NT2/D1 (cell line): Measurements from ENCODE around the gene SEC31B.

ENCODE experiments used
- SUZ12 ChIP-seq: IDR thresholded peaks from 2 replicates; pipeline ENCODE4 v1.6.1; 2011; ENCODE audit not compliant: insufficient read length, insufficient read depth; ENCODE audit errors: extremely low read depth
- YY1 ChIP-seq: IDR thresholded peaks from 2 replicates; pipeline ENCODE4 v1.6.1; 2011; ENCODE audit not compliant: insufficient read length, insufficient read depth
- ZNF274 ChIP-seq: IDR thresholded peaks from 2 replicates; pipeline ENCODE4 v1.6.1; 2011; ENCODE audit warnings: mild to moderate bottlenecking, low read depth, low read length

DNA sequence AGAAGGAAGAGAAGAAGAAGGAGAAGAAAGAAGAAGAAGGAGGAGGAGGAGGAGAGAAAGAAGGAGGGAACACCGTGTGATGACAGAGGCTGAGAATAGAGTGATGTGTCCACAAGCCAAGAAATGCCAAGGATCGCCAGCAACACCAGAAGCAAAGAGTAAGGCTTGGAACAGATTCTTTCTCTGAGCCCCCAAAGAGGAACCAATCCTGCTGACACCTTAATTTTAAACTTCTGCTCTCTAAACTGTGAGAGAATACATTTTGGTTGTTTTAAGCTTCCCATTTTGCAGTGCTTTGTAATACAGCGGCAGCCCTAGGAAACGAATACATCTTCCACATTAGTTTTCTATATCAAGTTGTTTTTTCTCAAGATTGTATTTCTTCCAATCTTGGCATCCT, 70.7 kb downstream of the SEC31B start:
- no peak for TF ChIP-seq ZNF274
- TF ChIP-seq YY1: no peak
- no peak for TF ChIP-seq SUZ12
